HG03064 (cell line): Measurements from ENCODE around the gene LENG1.

Experiments
- ATAC-seq: cut with Tn5 transposase; IDR thresholded peaks from one replicate; pipeline ENCODE4 v1.9.1; 2021; ENCODE audit warnings: low read depth; ENCODE audit not compliant: unreplicated experiment

The LENG1 gene

GRCh38 chr19:54165222-54165621 lies 5.7 kb upstream of the LENG1 start:
- no peak for ATAC-seq

GRCh38 chr19:54164369-54165068 lies 5.0 kb upstream of the LENG1 start:
- no peak for ATAC-seq

- ATAC-seq = no peak
Observed at GRCh38 chr19:54162884-54163283, 3.4 kb upstream of the LENG1 start.

- no peak for ATAC-seq
Observed at GRCh38 chr19:54162241-54162805, 2.8 kb upstream of the LENG1 start.

GRCh38 chr19:54160854-54161253 lies 1.3 kb upstream of the LENG1 start:
- no peak for ATAC-seq

GRCh38 chr19:54160182-54160811 lies 776 bp upstream of the LENG1 start:
- ATAC-seq = peak; percentile 5

- no peak for ATAC-seq
Observed at GRCh38 chr19:54158812-54159351, 639 bp downstream of the LENG1 start.

- no peak for ATAC-seq
Observed at GRCh38 chr19:54156953-54157352, 2.6 kb downstream of the LENG1 start.

- no peak for ATAC-seq
Observed at GRCh38 chr19:54156490-54156889, 3.0 kb downstream of the LENG1 start.

- ATAC-seq = no peak
Observed at GRCh38 chr19:54155694-54156093, 3.8 kb downstream of the LENG1 start.

- no peak for ATAC-seq
Observed at GRCh38 chr19:54154603-54155345, 4.7 kb downstream of the LENG1 start.

- no peak for ATAC-seq
Observed at GRCh38 chr19:54153731-54154326, 5.7 kb downstream of the LENG1 start.

- no peak for ATAC-seq
Observed at GRCh38 chr19:54152878-54153524, 6.5 kb downstream of the LENG1 start.

- no peak for ATAC-seq
Observed at GRCh38 chr19:54152267-54152666, 7.3 kb downstream of the LENG1 start.

GRCh38 chr19:54151362-54152035 lies 8.0 kb downstream of the LENG1 start:
- ATAC-seq = no peak

- ATAC-seq = no peak
Observed at GRCh38 chr19:54149021-54149812, 10.3 kb downstream of the LENG1 start.

GRCh38 chr19:54148158-54148557 lies 11.4 kb downstream of the LENG1 start:
- ATAC-seq = no peak

GRCh38 chr19:54147676-54148075 lies 11.8 kb downstream of the LENG1 start:
- ATAC-seq = no peak
